Measurements from ENCODE around the gene HOXD3. TPM values are rescaled to one million over a fixed set of nuclear protein-coding genes. Genes with fewer than 3 reads are reported as not detected.
A peak's percentile ranks its signal among the peaks of the same experiment; 100 is the strongest.

The HOXD3 gene
- total RNA-seq, 1 experiment from 2014 or later = not detected

GRCh38 chr2:176120364-176121189, 36.5 kb upstream of the HOXD3 start:
- no peak overlapping the region for H3K4ac ChIP-seq (ENCODE audit: low read depth, low read length)
- H3K14ac ChIP-seq (ENCODE audit: insufficient read depth, low read length) = no peak overlapping the region
- H4K20me1 ChIP-seq (ENCODE audit: control insufficient read depth, insufficient read depth, insufficient read length) = peaks cover 4% of the 10 kb centered on the region
- H2BK120ac ChIP-seq (ENCODE audit: low read depth, low read length, poor library complexity, severe bottlenecking) = no peak overlapping the region
- H2BK5ac ChIP-seq (ENCODE audit: insufficient read length, low read length) = no peak overlapping the region
- no peak overlapping the region for H2BK15ac ChIP-seq (ENCODE audit: low read depth, low read length)
- H3K4me1 ChIP-seq (ENCODE audit: insufficient read depth, low read length) = no peaks in the 10 kb centered on the region
- no peak overlapping the region for H3K27ac ChIP-seq (ENCODE audit: insufficient read length, low read depth, low read length)
- Mint-ChIP-seq H3K4me1 (peaks cover 0 to 12% of the 10 kb centered on the region in 2 experiments; a peak in 2 of 4 replicates), H3K27me3 (ENCODE audit: low read depth) (peaks cover 99% of the 10 kb centered on the region), H3K27ac (no peak overlapping the region), H3K9me3 (peaks cover 10 to 24% of the 10 kb centered on the region in 2 experiments), H3K36me3 (ENCODE audit: insufficient read depth in 1 of 3, low read depth in 3 of 3) (peaks cover 0 to 3% (median 0%) of the 10 kb centered on the region in 3 experiments; a peak in 3 of 7 replicates), H3K4me3 (no peak overlapping the region)
- peaks cover 2% of the 10 kb centered on the region for H3K23me2 ChIP-seq (ENCODE audit: insufficient read length, low read depth, low read length, poor library complexity, severe bottlenecking)
- DNase-seq = peak; percentile 22
- H2AFZ ChIP-seq (ENCODE audit: low read length) = no peak overlapping the region
- no peak overlapping the region for H2AK5ac ChIP-seq (ENCODE audit: insufficient read length, low read length)
- H3K4me2 ChIP-seq (ENCODE audit: insufficient read depth, insufficient read length, low read length) = no peak overlapping the region
- no peak overlapping the region for H2BK20ac ChIP-seq (ENCODE audit: low read depth, low read length, poor library complexity, severe bottlenecking)
- H4K91ac ChIP-seq (ENCODE audit: insufficient read length, low read depth, low read length) = no peak overlapping the region
- no peak overlapping the region for H2BK12ac ChIP-seq (ENCODE audit: insufficient read length, low read depth, low read length)
- TF ChIP-seq, protein P1, sequence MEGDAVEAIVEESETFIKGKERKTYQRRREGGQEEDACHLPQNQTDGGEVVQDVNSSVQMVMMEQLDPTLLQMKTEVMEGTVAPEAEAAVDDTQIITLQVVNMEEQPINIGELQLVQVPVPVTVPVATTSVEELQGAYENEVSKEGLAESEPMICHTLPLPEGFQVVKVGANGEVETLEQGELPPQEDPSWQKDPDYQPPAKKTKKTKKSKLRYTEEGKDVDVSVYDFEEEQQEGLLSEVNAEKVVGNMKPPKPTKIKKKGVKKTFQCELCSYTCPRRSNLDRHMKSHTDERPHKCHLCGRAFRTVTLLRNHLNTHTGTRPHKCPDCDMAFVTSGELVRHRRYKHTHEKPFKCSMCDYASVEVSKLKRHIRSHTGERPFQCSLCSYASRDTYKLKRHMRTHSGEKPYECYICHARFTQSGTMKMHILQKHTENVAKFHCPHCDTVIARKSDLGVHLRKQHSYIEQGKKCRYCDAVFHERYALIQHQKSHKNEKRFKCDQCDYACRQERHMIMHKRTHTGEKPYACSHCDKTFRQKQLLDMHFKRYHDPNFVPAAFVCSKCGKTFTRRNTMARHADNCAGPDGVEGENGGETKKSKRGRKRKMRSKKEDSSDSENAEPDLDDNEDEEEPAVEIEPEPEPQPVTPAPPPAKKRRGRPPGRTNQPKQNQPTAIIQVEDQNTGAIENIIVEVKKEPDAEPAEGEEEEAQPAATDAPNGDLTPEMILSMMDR (conservative IDR thresholded peaks at IDR 0.05) = no peak
- no peaks in the 10 kb centered on the region for H3K79me2 ChIP-seq (ENCODE audit: insufficient read depth, low read length)
- H3K56ac ChIP-seq (ENCODE audit: insufficient read length, low read depth, low read length) = no peak overlapping the region
- H3K23ac ChIP-seq (ENCODE audit: insufficient read length, low read depth, low read length) = no peak overlapping the region
- H3K18ac ChIP-seq (ENCODE audit: insufficient read length, low read depth, low read length) = no peak overlapping the region
- no peak overlapping the region for H3T11ph ChIP-seq (ENCODE audit: low read length)
- peaks cover 99% of the 10 kb centered on the region for H3K27me3 ChIP-seq (ENCODE audit: insufficient read depth, low read length)
- no peaks in the 10 kb centered on the region for H3K79me1 ChIP-seq (ENCODE audit: insufficient read depth, low read depth, low read length, poor library complexity, severe bottlenecking)
- H4K5ac ChIP-seq (ENCODE audit: insufficient read length, low read depth, low read length) = no peak overlapping the region
- no peak overlapping the region for H3K9ac ChIP-seq (ENCODE audit: extremely low read depth, insufficient read length, low read length)
- H3K9me3 ChIP-seq (ENCODE audit: control insufficient read depth, low read depth, low read length) = no peaks in the 10 kb centered on the region
- no peak overlapping the region for H4K8ac ChIP-seq (replicated peaks; ENCODE audit: insufficient read length, low read depth, low read length)
- no CpG with 5 or more reads among the region's 13 CpGs for WGBS (ENCODE audit: extremely low coverage, insufficient read length, low lambda C conversion rate)

Measured in H9 (cell line).